22Rv1 (cell line): Measurements from ENCODE around the gene VIPAS39.

Experiments
- ZFX ChIP-seq: fragments of 450-650 bp; IDR thresholded peaks from 2 replicates; pipeline ENCODE4 v1.6.1; 2017; ENCODE audit warnings: antibody characterized with exemption, borderline replicate concordance
- TF ChIP-seq, protein P1 (sequence below): fragments of 450-650 bp; IDR thresholded peaks from 2 replicates; pipeline ENCODE4 v1.5.1; 2017; ENCODE audit warnings: mild to moderate bottlenecking

DNA sequence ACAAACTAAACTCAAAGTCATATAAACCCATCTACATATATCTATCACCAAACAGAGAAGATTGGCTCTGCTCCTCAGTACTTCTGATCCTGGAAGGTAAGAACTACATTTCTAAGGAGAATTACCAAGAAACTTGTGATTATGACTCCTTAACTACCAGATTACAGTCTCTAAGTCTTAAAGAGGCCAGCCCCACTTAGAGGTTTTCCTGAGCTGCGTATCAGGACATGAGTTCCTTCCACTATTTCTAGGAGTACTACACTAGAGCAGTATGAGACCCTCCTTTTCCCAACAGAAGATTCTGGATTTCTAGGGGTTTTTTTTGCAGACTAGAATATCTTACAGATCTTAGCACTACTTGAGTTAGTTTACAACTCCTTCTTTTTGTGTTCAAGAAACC lies 34.0 kb downstream of the VIPAS39 start, which contains the start of gene NOXRED1:
- TF ChIP-seq, protein P1, sequence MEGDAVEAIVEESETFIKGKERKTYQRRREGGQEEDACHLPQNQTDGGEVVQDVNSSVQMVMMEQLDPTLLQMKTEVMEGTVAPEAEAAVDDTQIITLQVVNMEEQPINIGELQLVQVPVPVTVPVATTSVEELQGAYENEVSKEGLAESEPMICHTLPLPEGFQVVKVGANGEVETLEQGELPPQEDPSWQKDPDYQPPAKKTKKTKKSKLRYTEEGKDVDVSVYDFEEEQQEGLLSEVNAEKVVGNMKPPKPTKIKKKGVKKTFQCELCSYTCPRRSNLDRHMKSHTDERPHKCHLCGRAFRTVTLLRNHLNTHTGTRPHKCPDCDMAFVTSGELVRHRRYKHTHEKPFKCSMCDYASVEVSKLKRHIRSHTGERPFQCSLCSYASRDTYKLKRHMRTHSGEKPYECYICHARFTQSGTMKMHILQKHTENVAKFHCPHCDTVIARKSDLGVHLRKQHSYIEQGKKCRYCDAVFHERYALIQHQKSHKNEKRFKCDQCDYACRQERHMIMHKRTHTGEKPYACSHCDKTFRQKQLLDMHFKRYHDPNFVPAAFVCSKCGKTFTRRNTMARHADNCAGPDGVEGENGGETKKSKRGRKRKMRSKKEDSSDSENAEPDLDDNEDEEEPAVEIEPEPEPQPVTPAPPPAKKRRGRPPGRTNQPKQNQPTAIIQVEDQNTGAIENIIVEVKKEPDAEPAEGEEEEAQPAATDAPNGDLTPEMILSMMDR, result no peak
- TF ChIP-seq ZFX, result no peak
